Neural progenitor cell (in vitro differentiated cells): ENCODE results near the gene AGFG1. TPM values are rescaled to one million over a fixed set of nuclear protein-coding genes. Genes with fewer than 3 reads are reported as not detected.

Experiments used
- DNase-seq: peaks from one replicate; pipeline ENCODE4 v3.0.0-alpha.2; 2016; ENCODE audit warnings: low spot score
- H2AFZ ChIP-seq: fragments of 200-600 bp; sonication (generic); replicated peaks from 2 replicates; pipeline ENCODE4 v1.6.1; 2016; ENCODE audit warnings: antibody characterized with exemption
- H3F3A ChIP-seq: fragments of 200-600 bp; sonication (generic); 2 replicates; pipeline ENCODE4 v1.6.1; 2016; ENCODE audit warnings: antibody characterized with exemption, low read depth
- H3K27ac ChIP-seq: fragments of 200-600 bp; sonication (generic); 2 replicates; pipeline ENCODE4 v1.5.1; 2016; ENCODE audit warnings: mild to moderate bottlenecking
- H3K27me3 ChIP-seq: fragments of 200-600 bp; sonication (generic); 2 replicates; pipeline ENCODE4 v1.6.1; 2016; ENCODE audit warnings: mild to moderate bottlenecking, moderate library complexity
- H3K36me3 ChIP-seq: fragments of 200-600 bp; sonication (generic); 2 replicates; pipeline ENCODE4 v1.5.1; 2016
- H3K4me1 ChIP-seq: fragments of 200-600 bp; sonication (generic); 2 replicates; pipeline ENCODE4 v1.6.1; 2016; ENCODE audit warnings: mixed run types
- H3K4me2 ChIP-seq: fragments of 200-600 bp; sonication (generic); 2 replicates; pipeline ENCODE4 v1.6.1; 2016
- H3K4me3 ChIP-seq: fragments of 200-600 bp; sonication (generic); 2 replicates; pipeline ENCODE4 v1.5.1; 2016
- H3K79me2 ChIP-seq: fragments of 200-600 bp; sonication (generic); 2 replicates; pipeline ENCODE4 v1.6.1; 2016; ENCODE audit warnings: low read depth
- H3K9ac ChIP-seq: fragments of 200-600 bp; sonication (generic); 2 replicates; pipeline ENCODE4 v1.6.1; 2016
- H3K9me3 ChIP-seq: fragments of 200-600 bp; sonication (generic); 2 replicates; pipeline ENCODE4 v1.5.1; 2016; ENCODE audit warnings: low read depth
- H4K20me1 ChIP-seq: fragments of 200-600 bp; sonication (generic); 2 replicates; pipeline ENCODE4 v1.6.1; 2016; ENCODE audit warnings: low read depth
- H3K27ac Mint-ChIP-seq: 3 replicates; pipeline ENCODE4 v1.8.0; 2021; ENCODE audit warnings: mixed read lengths
- H3K27me3 Mint-ChIP-seq: 2 replicates; pipeline ENCODE4 v1.8.0; 2022; ENCODE audit warnings: low read depth, mild to moderate bottlenecking, inconsistent platforms, moderate library complexity, mixed read lengths; ENCODE audit not compliant: insufficient read depth
- H3K36me3 Mint-ChIP-seq: 3 replicates; pipeline ENCODE4 v1.8.0; 2021; ENCODE audit warnings: mixed read lengths
- H3K4me1 Mint-ChIP-seq: 3 replicates; pipeline ENCODE4 v1.8.0; 2021; ENCODE audit warnings: mixed read lengths
- H3K4me3 Mint-ChIP-seq: 3 replicates; pipeline ENCODE4 v1.8.0; 2021; ENCODE audit warnings: mild to moderate bottlenecking, moderate library complexity, mixed read lengths
- H3K9me3 Mint-ChIP-seq: 3 replicates; pipeline ENCODE4 v1.8.0; 2020; ENCODE audit warnings: mixed read lengths
- CTCF ChIP-seq: fragments of 200-600 bp; sonication (generic); IDR thresholded peaks from 2 replicates; pipeline ENCODE4 v1.5.1; 2017; ENCODE audit warnings: antibody characterized with exemption, mild to moderate bottlenecking
- EZH2 ChIP-seq: fragments of 200-600 bp; sonication (generic); IDR thresholded peaks from 2 replicates; pipeline ENCODE4 v1.6.1; 2017; ENCODE audit warnings: antibody characterized with exemption, mild to moderate bottlenecking, moderate library complexity
- EZH2phosphoT487 ChIP-seq: fragments of 200-600 bp; sonication (generic); IDR thresholded peaks from 2 replicates; pipeline ENCODE4 v1.6.1; 2017; ENCODE audit warnings: antibody characterized with exemption
- total RNA-seq: library from RNA; depleted of rRNA; stranded (reverse); fragments of >200 nt; gene quantifications from 2 replicates; pipeline ENCODE4 v1.2.3, GENCODE V29; 2015; ENCODE audit warnings: low replicate concordance

Gene AGFG1
- total RNA-seq, 1 donor from 2014 or later = 84.8 TPM

GRCh38 chr2:227592694-227593387 is 120.9 kb downstream of the AGFG1 start:
- Mint-ChIP-seq H3K4me3 (no peak overlapping the region), H3K4me1 (peaks cover 2% of the 10 kb centered on the region), H3K27ac (no peak overlapping the region), H3K27me3 (peaks cover 5% of the 10 kb centered on the region), H3K9me3 (peaks cover 5% of the 10 kb centered on the region), H3K36me3 (no peaks in the 10 kb centered on the region)
- Histone ChIP-seq H3K9me3 (no peaks in the 10 kb centered on the region), H3K4me1 (no peaks in the 10 kb centered on the region), H3K4me3 (no peak overlapping the region), H4K20me1 (no peaks in the 10 kb centered on the region), H3F3A (no peaks in the 10 kb centered on the region), H3K27me3 (no peaks in the 10 kb centered on the region), H2AFZ (no peak overlapping the region), H3K27ac (no peak overlapping the region), H3K9ac (no peak overlapping the region), H3K4me2 (no peak overlapping the region), H3K79me2 (no peaks in the 10 kb centered on the region), H3K36me3 (no peaks in the 10 kb centered on the region)
- no peak for DNase-seq
- no peak for TF ChIP-seq CTCF
- TF ChIP-seq EZH2 = no peak
- TF ChIP-seq EZH2phosphoT487 = no peak

GRCh38 chr2:227595797-227596196 is 123.8 kb downstream of the AGFG1 start:
- no peak overlapping the region for H3K4me3 ChIP-seq
- Mint-ChIP-seq H3K36me3 (no peaks in the 10 kb centered on the region), H3K27ac (no peak overlapping the region), H3K9me3 (peaks cover 3% of the 10 kb centered on the region), H3K27me3 (peaks cover 5% of the 10 kb centered on the region), H3K4me3 (no peak overlapping the region), H3K4me1 (peaks cover 7% of the 10 kb centered on the region)
- no peaks in the 10 kb centered on the region for H3K79me2 ChIP-seq
- no peaks in the 10 kb centered on the region for H3K4me1 ChIP-seq
- H4K20me1 ChIP-seq = no peaks in the 10 kb centered on the region
- no peaks in the 10 kb centered on the region for H3K27me3 ChIP-seq
- H3K36me3 ChIP-seq = no peaks in the 10 kb centered on the region
- H3K9ac ChIP-seq = no peak overlapping the region
- TF ChIP-seq EZH2phosphoT487 (no peak), EZH2 (no peak), CTCF (no peak)
- H3K9me3 ChIP-seq = no peaks in the 10 kb centered on the region
- no peak overlapping the region for H3K4me2 ChIP-seq
- no peak for DNase-seq
- no peak overlapping the region for H3K27ac ChIP-seq
- H2AFZ ChIP-seq = no peak overlapping the region
- H3F3A ChIP-seq = no peaks in the 10 kb centered on the region

GRCh38 chr2:227597036-227597435 is 125.1 kb downstream of the AGFG1 start:
- Mint-ChIP-seq H3K27me3 (peaks cover 5% of the 10 kb centered on the region), H3K36me3 (no peaks in the 10 kb centered on the region), H3K4me3 (no peak overlapping the region), H3K4me1 (peaks cover 7% of the 10 kb centered on the region), H3K9me3 (peaks cover 3% of the 10 kb centered on the region), H3K27ac (no peak overlapping the region)
- Histone ChIP-seq H3K27ac (no peak overlapping the region), H4K20me1 (no peaks in the 10 kb centered on the region), H2AFZ (no peak overlapping the region), H3K79me2 (no peaks in the 10 kb centered on the region), H3K4me2 (no peak overlapping the region), H3K4me3 (no peak overlapping the region), H3F3A (no peaks in the 10 kb centered on the region), H3K27me3 (no peaks in the 10 kb centered on the region), H3K4me1 (no peaks in the 10 kb centered on the region), H3K36me3 (no peaks in the 10 kb centered on the region), H3K9me3 (no peaks in the 10 kb centered on the region), H3K9ac (no peak overlapping the region)
- no peak for DNase-seq
- TF ChIP-seq CTCF (no peak), EZH2 (no peak), EZH2phosphoT487 (no peak)
